ENCODE measurements around the gene OXCT2. TPM values are rescaled to one million over a fixed set of nuclear protein-coding genes. Genes with fewer than 3 reads are reported as not detected.

OXCT2 gene
- total and polyA plus RNA-seq, 4 donors = 0.11 to 0.47 (median 0.15) TPM

DNA sequence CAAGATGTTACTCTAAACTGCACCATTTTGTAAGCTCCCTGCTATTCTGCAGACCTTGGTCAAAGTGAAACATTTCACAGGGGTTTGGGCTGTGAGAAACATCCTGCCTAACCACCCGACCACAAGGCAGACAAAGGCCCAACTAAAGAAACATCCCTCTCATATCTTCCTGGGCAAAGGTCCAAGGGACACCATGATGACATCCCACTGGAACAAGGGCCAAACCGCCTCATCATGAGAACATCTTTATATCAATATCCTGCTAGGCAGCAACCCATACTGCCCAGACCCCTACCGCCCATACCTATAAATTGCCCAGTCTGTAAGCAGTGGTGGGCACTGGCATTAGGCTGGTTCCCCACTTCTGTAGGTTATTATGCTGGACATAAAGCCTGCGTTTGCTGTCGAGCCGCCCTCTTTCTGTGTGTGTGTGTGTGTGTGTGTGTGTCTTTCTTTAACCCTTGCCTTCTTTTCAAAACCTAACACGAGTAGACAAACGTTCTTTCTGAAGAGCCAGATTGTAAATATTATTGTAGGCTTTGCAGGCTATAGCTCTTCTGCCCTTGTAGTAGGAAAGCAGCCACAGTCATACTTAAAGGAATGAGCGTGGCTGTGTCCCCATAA lies 33.5 kb downstream of the OXCT2 start:
- no peak for DNase-seq (ENCODE audit: low spot score)
- Histone ChIP-seq H3K9me3 (ENCODE audit: control insufficient read depth in 4 of 4, low read length in 3 of 4) (no peaks in the 10 kb centered on the region), H3K4me1 (ENCODE audit: control insufficient read depth in 4 of 4, insufficient read depth in 4 of 4, low read length in 3 of 4) (peaks cover 4 to 16% (median 12%) of the 10 kb centered on the region in 4 donors), H3K4me3 (ENCODE audit: low read depth in 1 of 3, low read length in 3 of 3) (no peak overlapping the region), H3K27ac (ENCODE audit: low read depth in 1 of 2, low read length in 2 of 2) (no peak overlapping the region), H3K27me3 (ENCODE audit: control insufficient read depth in 4 of 4, insufficient read depth in 4 of 4, low read length in 3 of 4) (peaks cover 0 to 6% (median 0%) of the 10 kb centered on the region in 4 donors), H3K36me3 (ENCODE audit: control insufficient read depth in 4 of 4, insufficient read depth in 3 of 4, low read depth in 1 of 4, low read length in 3 of 4) (peaks cover 0 to 15% (median 11%) of the 10 kb centered on the region in 4 donors), H3K9ac (ENCODE audit: low read depth in 1 of 2, low read length in 2 of 2) (no peak overlapping the region)
- WGBS = 85% methylated on average over 9 of the region's 9 CpGs
- TF ChIP-seq YY1 (IDR thresholded peaks at IDR 0.05) = no peak

DNA sequence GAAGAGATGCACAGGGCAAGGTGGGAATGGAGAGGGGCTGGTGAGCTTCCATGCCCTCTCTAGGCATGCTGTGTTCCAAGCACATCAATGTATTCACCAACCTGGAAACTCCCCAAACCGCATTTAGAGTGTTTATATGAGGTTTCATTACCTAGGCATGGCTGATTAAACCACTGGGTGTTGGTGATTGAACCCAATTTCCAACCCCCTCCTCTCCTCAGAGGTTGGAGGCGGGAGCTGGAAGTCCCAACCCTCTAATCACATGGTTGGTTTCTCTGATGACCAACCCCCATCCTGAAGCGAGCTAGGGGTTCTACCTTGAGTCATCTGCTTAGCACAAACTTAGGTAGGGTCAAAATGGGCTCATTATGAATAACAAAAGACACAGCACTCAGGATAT lies 35.4 kb downstream of the OXCT2 start:
- TF ChIP-seq ZBTB33 (IDR thresholded peaks at IDR 0.05) (no peak), RAD21 (IDR thresholded peaks at IDR 0.05) (no peak), FOXA1 (IDR thresholded peaks at IDR 0.05) (no peak), HNF4G (IDR thresholded peaks at IDR 0.05) (no peak), FOXA2 (IDR thresholded peaks at IDR 0.05) (no peak), NR2F2 (IDR thresholded peaks at IDR 0.05) (no peak)
- TF ChIP-seq, protein P1, sequence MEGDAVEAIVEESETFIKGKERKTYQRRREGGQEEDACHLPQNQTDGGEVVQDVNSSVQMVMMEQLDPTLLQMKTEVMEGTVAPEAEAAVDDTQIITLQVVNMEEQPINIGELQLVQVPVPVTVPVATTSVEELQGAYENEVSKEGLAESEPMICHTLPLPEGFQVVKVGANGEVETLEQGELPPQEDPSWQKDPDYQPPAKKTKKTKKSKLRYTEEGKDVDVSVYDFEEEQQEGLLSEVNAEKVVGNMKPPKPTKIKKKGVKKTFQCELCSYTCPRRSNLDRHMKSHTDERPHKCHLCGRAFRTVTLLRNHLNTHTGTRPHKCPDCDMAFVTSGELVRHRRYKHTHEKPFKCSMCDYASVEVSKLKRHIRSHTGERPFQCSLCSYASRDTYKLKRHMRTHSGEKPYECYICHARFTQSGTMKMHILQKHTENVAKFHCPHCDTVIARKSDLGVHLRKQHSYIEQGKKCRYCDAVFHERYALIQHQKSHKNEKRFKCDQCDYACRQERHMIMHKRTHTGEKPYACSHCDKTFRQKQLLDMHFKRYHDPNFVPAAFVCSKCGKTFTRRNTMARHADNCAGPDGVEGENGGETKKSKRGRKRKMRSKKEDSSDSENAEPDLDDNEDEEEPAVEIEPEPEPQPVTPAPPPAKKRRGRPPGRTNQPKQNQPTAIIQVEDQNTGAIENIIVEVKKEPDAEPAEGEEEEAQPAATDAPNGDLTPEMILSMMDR (IDR thresholded peaks at IDR 0.05; ENCODE audit: low read depth, low read length, missing input control) = no peak
- TF ChIP-seq, protein P2, sequence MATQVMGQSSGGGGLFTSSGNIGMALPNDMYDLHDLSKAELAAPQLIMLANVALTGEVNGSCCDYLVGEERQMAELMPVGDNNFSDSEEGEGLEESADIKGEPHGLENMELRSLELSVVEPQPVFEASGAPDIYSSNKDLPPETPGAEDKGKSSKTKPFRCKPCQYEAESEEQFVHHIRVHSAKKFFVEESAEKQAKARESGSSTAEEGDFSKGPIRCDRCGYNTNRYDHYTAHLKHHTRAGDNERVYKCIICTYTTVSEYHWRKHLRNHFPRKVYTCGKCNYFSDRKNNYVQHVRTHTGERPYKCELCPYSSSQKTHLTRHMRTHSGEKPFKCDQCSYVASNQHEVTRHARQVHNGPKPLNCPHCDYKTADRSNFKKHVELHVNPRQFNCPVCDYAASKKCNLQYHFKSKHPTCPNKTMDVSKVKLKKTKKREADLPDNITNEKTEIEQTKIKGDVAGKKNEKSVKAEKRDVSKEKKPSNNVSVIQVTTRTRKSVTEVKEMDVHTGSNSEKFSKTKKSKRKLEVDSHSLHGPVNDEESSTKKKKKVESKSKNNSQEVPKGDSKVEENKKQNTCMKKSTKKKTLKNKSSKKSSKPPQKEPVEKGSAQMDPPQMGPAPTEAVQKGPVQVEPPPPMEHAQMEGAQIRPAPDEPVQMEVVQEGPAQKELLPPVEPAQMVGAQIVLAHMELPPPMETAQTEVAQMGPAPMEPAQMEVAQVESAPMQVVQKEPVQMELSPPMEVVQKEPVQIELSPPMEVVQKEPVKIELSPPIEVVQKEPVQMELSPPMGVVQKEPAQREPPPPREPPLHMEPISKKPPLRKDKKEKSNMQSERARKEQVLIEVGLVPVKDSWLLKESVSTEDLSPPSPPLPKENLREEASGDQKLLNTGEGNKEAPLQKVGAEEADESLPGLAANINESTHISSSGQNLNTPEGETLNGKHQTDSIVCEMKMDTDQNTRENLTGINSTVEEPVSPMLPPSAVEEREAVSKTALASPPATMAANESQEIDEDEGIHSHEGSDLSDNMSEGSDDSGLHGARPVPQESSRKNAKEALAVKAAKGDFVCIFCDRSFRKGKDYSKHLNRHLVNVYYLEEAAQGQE (IDR thresholded peaks at IDR 0.05) = no peak
- 65% methylated on average over 3 of the region's 3 CpGs for WGBS
- H3K27ac ChIP-seq (ENCODE audit: low read depth in 1 of 2, low read length in 2 of 2) = no peak overlapping the region
- no peak overlapping the region for H3K4me3 ChIP-seq (ENCODE audit: low read depth in 1 of 3, low read length in 3 of 3)
- H3K27me3 ChIP-seq (ENCODE audit: control insufficient read depth in 4 of 4, insufficient read depth in 4 of 4, low read length in 3 of 4) = peaks cover 0 to 6% (median 0%) of the 10 kb centered on the region in 4 donors
- no peak for DNase-seq (ENCODE audit: low spot score)
- no peak overlapping the region for H3K9ac ChIP-seq (ENCODE audit: low read depth in 1 of 2, low read length in 2 of 2)
- peaks cover 0 to 1% (median 0%) of the 10 kb centered on the region in 4 donors for H3K36me3 ChIP-seq (ENCODE audit: control insufficient read depth in 4 of 4, insufficient read depth in 3 of 4, low read depth in 1 of 4, low read length in 3 of 4)
- H3K4me1 ChIP-seq (ENCODE audit: control insufficient read depth in 4 of 4, insufficient read depth in 4 of 4, low read length in 3 of 4) = peaks cover 4 to 16% (median 12%) of the 10 kb centered on the region in 4 donors
- no peaks in the 10 kb centered on the region for H3K9me3 ChIP-seq (ENCODE audit: control insufficient read depth in 4 of 4, low read length in 3 of 4)

DNA sequence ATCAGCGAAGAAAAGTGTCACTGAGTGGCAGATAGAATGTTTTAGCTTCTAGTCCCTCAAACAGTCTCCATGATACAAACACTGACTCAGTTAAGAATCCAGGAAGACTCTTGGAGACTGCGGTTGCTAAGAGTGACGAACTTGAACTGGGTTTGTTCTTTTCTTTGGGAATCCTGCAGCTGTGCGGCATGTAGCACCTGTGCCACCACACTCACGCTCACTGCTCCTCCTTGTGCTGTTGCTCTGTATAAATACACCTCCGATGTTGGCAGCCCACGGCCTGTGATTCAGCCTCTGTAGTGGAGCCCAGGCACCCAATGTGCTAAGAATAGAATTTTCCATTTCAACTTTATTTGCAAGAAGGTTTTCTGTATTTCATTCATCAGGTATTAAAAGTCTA lies 38.0 kb downstream of the OXCT2 start:
- WGBS = 67% methylated on average over 7 of the region's 7 CpGs
- no peak overlapping the region for H3K9ac ChIP-seq (ENCODE audit: low read depth in 1 of 2, low read length in 2 of 2)
- H3K27ac ChIP-seq (ENCODE audit: low read depth in 1 of 2, low read length in 2 of 2) = no peak overlapping the region
- DNase-seq (ENCODE audit: low spot score) = no peak
- no peaks in the 10 kb centered on the region for H3K9me3 ChIP-seq (ENCODE audit: control insufficient read depth in 4 of 4, low read length in 3 of 4)
- no peak overlapping the region for H3K4me3 ChIP-seq (ENCODE audit: low read depth in 1 of 3, low read length in 3 of 3)
- H3K27me3 ChIP-seq (ENCODE audit: control insufficient read depth in 4 of 4, insufficient read depth in 4 of 4, low read length in 3 of 4) = peaks cover 0 to 6% (median 0%) of the 10 kb centered on the region in 4 donors
- no peaks in the 10 kb centered on the region for H3K4me1 ChIP-seq (ENCODE audit: control insufficient read depth in 4 of 4, insufficient read depth in 4 of 4, low read length in 3 of 4)
- no peaks in the 10 kb centered on the region for H3K36me3 ChIP-seq (ENCODE audit: control insufficient read depth in 4 of 4, insufficient read depth in 3 of 4, low read depth in 1 of 4, low read length in 3 of 4)
- TF ChIP-seq YY1 (IDR thresholded peaks at IDR 0.05) (no peak), TAF1 (conservative IDR thresholded peaks at IDR 0.05) (no peak), RAD21 (IDR thresholded peaks at IDR 0.05) (no peak), JUND (IDR thresholded peaks at IDR 0.05) (no peak), ZBTB33 (IDR thresholded peaks at IDR 0.05) (no peak), RXRA (IDR thresholded peaks at IDR 0.05) (no peak)
- TF ChIP-seq, protein P2 (IDR thresholded peaks at IDR 0.05) = no peak
- TF ChIP-seq, protein P3, sequence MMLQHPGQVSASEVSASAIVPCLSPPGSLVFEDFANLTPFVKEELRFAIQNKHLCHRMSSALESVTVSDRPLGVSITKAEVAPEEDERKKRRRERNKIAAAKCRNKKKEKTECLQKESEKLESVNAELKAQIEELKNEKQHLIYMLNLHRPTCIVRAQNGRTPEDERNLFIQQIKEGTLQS (IDR thresholded peaks at IDR 0.05) = no peak
